OCI-LY1 (cell line): ENCODE data around the gene CDH2.

Experiments
- CTCF ChIP-seq: fragments of 200-600 bp; sonication (generic), shearing (Covaris generic); IDR thresholded peaks from 2 replicates; pipeline ENCODE4 v1.5.1; 2017; ENCODE audit warnings: mild to moderate bottlenecking, antibody characterized with exemption, low read length, moderate library complexity, mixed read lengths
- EZH2 ChIP-seq: fragments of 200-600 bp; sonication (generic), shearing (Covaris generic); IDR thresholded peaks from 2 replicates; pipeline ENCODE4 v1.8.0; 2017; ENCODE audit warnings: borderline replicate concordance, mixed run types, mild to moderate bottlenecking, antibody characterized with exemption, low read length, moderate library complexity, mixed read lengths

- TF ChIP-seq CTCF = no peak
- no peak for TF ChIP-seq EZH2
These were observed 255.5 kb downstream of the CDH2 start for GRCh38 chr18:27921392-27921791.
